ENCODE data around the gene BEND7.

- no peak for TF ChIP-seq POLR2A (IDR thresholded peaks at IDR 0.05)
- TF ChIP-seq, protein P1, sequence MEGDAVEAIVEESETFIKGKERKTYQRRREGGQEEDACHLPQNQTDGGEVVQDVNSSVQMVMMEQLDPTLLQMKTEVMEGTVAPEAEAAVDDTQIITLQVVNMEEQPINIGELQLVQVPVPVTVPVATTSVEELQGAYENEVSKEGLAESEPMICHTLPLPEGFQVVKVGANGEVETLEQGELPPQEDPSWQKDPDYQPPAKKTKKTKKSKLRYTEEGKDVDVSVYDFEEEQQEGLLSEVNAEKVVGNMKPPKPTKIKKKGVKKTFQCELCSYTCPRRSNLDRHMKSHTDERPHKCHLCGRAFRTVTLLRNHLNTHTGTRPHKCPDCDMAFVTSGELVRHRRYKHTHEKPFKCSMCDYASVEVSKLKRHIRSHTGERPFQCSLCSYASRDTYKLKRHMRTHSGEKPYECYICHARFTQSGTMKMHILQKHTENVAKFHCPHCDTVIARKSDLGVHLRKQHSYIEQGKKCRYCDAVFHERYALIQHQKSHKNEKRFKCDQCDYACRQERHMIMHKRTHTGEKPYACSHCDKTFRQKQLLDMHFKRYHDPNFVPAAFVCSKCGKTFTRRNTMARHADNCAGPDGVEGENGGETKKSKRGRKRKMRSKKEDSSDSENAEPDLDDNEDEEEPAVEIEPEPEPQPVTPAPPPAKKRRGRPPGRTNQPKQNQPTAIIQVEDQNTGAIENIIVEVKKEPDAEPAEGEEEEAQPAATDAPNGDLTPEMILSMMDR (IDR thresholded peaks at IDR 0.05) = no peak
Measured at GRCh38 chr10:13473986-13474385, 54.8 kb downstream of the BEND7 start.

Data from body of pancreas (tissue), 4 donors.